Measurements from ENCODE around the gene PTCH2.
"Not testable (repeated sequence)": the region's sequence is repeated elsewhere in the genome, so short reads cannot be mapped to it uniquely, and the experiment has no call there.

Gene PTCH2

DNA sequence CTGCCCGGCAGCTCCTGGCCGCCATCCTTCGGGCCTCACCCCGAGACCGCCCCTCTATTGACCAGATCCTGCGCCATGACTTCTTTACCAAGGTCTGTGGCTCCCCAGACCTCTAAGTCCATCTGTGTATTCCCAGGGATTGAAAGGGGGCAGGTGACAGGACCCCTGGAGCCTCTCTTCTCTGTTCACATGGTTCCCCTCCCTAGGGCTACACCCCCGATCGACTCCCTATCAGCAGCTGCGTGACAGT lies 40.1 kb downstream of the PTCH2 start:
- H3K4me3 ChIP-seq (ENCODE audit: low read depth, low read length): no peak overlapping the region

DNA sequence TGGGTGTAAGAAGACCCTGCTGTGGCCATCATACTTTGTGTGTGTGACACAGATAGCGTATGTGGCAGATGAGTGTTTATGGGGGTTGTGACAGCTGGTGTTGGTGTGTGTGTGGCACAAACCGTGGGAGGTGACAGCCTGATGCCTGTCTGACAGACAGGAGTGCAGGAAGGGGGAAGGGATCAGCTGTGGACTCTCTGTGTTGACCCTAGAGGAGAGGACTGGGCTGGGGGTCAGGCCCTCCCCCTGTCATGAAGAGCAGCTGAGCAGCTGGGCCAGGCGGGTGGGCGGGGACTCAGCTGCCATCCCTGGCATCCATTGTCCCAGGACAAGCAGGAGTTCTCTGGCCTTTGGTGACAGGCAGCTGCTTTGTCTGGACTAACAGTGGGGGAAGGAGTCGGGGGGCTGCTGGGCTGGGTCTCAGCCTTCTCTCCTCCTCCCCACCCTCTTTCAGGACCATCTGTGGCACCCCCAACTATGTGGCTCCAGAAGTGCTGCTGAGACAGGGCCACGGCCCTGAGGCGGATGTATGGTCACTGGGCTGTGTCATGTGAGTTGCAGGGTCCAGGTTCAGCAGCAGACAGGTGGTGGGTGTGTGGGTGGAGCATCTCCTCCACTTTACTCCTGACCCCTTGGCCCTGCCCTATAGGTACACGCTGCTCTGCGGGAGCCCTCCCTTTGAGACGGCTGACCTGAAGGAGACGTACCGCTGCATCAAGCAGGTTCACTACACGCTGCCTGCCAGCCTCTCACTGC lies 40.6 kb downstream of the PTCH2 start:
- H3K4me3 ChIP-seq (ENCODE audit: low read depth, low read length): no peak overlapping the region

- H3K4me3 ChIP-seq (ENCODE audit: low read depth, low read length): peak overlapping the region; percentile 17
Measured at GRCh38 chr1:44801491-44802305, 41.4 kb downstream of the PTCH2 start.

DNA sequence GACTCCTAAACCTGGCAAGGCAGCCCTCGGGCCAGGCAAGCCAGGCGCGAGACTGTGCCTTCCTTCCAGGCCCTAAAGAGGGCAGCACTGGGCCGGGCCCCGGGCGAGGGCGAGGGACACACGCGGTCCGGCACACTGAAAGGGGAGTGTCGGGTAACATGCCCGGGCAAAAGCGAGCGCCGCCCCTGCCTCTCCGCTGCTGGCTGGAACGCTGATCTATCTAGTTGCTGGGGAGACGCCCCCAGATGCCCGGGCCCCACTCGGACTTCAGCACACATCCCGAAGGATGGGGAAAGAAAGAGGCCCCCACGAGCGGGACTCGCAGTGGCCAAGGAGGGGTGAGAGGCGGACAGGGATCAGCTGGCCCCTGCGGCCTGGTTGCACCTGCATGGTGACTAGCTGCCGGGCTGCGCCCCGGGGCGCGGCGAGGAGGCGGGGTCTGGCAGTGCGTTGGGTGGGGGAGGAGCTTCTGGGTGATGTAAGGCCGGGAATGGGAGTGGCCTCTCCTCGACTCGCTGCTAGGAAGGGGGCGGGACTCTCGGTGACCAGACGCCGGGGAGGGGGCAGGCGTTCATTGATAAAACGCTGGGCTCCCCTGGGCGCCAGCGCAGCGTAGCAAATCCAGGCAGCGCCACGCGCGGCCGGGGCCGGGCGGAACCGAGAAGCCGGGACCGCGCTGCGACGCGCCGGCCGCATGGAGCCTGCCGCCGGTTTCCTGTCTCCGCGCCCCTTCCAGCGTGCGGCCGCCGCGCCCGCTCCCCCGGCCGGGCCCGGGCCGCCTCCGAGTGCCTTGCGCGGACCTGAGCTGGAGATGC lies 43.1 kb downstream of the PTCH2 start, which contains the start of gene PLK3:
TSS of gene PLK3 (plus strand) at position 608 of the 815 bp plus-strand sequence. CDS start at position 695, 87 bp downstream.
- peak within 1 kb of the TSS; percentile 72 for H3K4me3 ChIP-seq (ENCODE audit: low read depth, low read length)

GRCh38 chr1:44798481-44799365 lies 44.3 kb downstream of the PTCH2 start:
- no peak overlapping the region for H3K4me3 ChIP-seq (ENCODE audit: low read depth, low read length)

GRCh38 chr1:44797886-44798285 lies 45.2 kb downstream of the PTCH2 start:
- not testable (repeated sequence) for H3K4me3 ChIP-seq (ENCODE audit: low read depth, low read length)

- H3K4me3 ChIP-seq (ENCODE audit: low read depth, low read length): no peak overlapping the region
Measured at GRCh38 chr1:44792736-44793502, 50.1 kb downstream of the PTCH2 start.

- H3K4me3 ChIP-seq (ENCODE audit: low read depth, low read length): no peak overlapping the region
Measured at GRCh38 chr1:44790968-44791801, 51.9 kb downstream of the PTCH2 start.

GRCh38 chr1:44788120-44788860 lies 54.8 kb downstream of the PTCH2 start, which contains the start of gene BEST4:
BEST4 (minus strand) TSS chr1:44788170; CDS start chr1:44787705, 465 bp downstream.
- H3K4me3 ChIP-seq (ENCODE audit: low read depth, low read length): no peak within 1 kb of the TSS

DNA sequence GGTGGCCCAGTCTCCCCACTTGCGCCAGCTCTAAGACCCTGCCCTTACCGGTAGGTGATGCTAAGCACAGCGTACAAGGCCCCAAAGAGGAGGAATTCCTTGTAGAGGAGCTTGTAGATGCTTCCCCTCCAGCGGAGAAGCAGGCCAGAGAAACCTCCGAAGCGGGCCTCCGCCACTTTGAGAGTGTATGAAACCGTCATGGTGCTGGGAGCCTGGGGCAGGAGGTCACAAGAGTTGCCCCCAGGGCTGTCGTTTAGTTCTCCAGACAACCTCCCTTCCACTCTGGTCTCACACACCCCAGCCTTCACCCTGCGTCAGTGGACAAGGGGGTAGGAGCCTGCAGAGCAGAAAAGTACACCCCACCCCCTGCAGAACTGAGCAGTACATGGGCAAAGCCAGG lies 55.5 kb downstream of the PTCH2 start:
- H3K4me3 ChIP-seq (ENCODE audit: low read depth, low read length): no peak overlapping the region

- H3K4me3 ChIP-seq (ENCODE audit: low read depth, low read length): no peak overlapping the region
Measured at GRCh38 chr1:44786841-44787426, 56.1 kb downstream of the PTCH2 start.

- H3K4me3 ChIP-seq (ENCODE audit: low read depth, low read length): peak overlapping the region; percentile 34
Measured at GRCh38 chr1:44786138-44786840, 56.8 kb downstream of the PTCH2 start.

- peak overlapping the region; percentile 20 for H3K4me3 ChIP-seq (ENCODE audit: low read depth, low read length)
Measured at GRCh38 chr1:44785501-44786137, 57.4 kb downstream of the PTCH2 start.

DNA sequence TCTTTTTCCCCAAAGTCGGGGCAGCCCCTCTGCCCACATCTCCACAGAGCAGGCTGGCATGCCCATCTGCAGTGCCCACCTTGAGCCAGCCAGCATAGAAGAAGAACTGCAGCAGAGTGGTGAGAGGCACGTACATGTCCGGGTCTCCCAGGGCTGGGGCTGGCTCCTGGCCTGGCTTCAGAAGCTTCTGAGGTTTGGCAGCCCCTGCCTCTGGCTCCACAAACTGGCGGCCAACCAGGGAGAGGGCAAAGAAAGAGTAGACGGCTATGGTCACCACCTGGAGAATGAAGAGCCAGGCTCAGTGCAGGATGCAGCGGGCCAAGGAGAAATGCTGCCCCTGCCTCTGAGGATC lies 58.0 kb downstream of the PTCH2 start:
- peak overlapping the region; percentile 13 for H3K4me3 ChIP-seq (ENCODE audit: low read depth, low read length)

DNA sequence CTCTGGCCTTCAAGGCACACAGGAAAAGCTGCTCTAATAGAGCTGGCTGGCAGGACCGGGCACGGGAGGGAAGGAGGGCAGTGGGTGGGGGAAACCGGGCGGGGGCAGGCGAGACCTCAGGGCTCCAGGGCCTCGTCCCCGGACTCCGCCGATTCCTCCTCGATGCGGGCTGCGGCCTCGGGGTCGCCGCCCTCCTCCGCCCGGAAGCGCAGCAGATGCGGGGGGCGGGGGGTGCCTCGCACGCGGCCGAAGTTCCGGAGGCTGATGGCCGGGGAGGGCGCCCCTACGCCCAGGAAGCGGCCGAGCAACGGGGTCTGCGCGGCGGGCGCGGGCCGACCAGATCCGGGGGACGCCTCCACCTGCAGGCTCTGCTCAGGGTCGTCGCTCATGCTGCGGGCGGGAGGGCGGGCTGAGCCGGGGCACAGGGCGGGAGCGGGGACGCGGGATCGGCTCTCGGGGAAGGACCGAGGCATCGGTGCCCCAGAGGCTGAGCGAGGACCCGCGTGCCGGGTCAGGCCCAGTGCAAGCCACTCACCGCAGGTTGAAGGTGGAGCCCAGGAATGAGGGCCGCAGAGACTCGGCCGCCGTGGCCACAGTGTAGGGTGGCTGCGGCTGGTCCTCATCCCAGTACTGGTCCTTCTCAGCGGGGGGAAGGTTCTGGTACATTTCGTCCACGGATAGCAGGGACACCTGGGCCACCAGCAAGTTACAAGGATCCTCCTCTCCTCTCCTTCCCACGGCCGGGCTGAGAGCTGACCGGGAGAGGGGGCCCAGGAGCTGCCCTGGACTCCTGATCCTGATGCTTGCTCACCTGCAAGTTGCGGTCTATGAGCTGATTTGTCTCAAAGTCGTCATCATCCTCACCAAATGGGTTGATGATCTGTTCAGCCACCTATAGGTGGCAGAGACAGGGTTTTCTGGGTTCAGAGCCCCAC lies 58.7 kb downstream of the PTCH2 start:
- peak overlapping the region; percentile 13 for H3K4me3 ChIP-seq (ENCODE audit: low read depth, low read length)

GRCh38 chr1:44783697-44784093 lies 59.4 kb downstream of the PTCH2 start:
- no peak overlapping the region for H3K4me3 ChIP-seq (ENCODE audit: low read depth, low read length)

All from iPS-11a (cell line).